ENCODE data around the gene SPAAR. TPM values are rescaled to one million over a fixed set of nuclear protein-coding genes. Genes with fewer than 3 reads are reported as not detected.

The SPAAR gene, protein sequence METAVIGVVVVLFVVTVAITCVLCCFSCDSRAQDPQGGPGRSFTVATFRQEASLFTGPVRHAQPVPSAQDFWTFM
- not detected in 2 replicates for total RNA-seq (ENCODE audit: low replicate concordance)
- long read RNA-seq = 0 reads

DNA sequence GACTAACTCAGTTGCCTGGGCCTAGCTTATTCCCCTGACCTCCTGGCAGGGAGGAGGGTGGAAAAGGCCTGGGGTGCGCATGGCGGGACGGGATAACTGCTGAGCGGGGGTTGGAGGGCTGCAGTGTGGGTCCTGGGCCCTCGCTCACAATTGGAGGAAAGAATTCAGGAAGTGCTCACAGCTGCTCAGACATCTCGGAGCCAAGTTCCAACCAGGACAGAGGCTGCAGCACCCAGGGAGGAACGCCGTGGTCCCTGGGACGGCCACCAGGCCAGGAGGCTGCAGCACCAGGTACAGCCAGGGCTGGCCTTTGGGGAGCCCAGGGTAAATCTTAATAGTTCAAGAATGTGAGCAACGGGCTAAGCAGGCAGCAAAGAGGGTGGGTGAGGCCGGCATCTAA lies at the start of gene SPAAR:
Gene SPAAR (plus strand): TSS at position 217 of the 400 bp plus-strand sequence. CDS start 974 bp downstream, outside the sequence.
- no peak for DNase-seq (ENCODE audit: extremely low spot score, unreplicated experiment)
- peaks cover 36% of the 10 kb centered on the region for H3K4me1 Mint-ChIP-seq (ENCODE audit: unreplicated experiment)
- peak within 1 kb of the TSS; percentile 79 for H3K27ac Mint-ChIP-seq
- TF ChIP-seq, protein P1, sequence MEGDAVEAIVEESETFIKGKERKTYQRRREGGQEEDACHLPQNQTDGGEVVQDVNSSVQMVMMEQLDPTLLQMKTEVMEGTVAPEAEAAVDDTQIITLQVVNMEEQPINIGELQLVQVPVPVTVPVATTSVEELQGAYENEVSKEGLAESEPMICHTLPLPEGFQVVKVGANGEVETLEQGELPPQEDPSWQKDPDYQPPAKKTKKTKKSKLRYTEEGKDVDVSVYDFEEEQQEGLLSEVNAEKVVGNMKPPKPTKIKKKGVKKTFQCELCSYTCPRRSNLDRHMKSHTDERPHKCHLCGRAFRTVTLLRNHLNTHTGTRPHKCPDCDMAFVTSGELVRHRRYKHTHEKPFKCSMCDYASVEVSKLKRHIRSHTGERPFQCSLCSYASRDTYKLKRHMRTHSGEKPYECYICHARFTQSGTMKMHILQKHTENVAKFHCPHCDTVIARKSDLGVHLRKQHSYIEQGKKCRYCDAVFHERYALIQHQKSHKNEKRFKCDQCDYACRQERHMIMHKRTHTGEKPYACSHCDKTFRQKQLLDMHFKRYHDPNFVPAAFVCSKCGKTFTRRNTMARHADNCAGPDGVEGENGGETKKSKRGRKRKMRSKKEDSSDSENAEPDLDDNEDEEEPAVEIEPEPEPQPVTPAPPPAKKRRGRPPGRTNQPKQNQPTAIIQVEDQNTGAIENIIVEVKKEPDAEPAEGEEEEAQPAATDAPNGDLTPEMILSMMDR (conservative IDR thresholded peaks at IDR 0.05) = no peak
- no peaks in the 10 kb centered on the region for H3K36me3 Mint-ChIP-seq
- no peak within 1 kb of the TSS for H3K4me3 Mint-ChIP-seq
- no peaks in the 10 kb centered on the region for H3K9me3 Mint-ChIP-seq
- H3K27me3 Mint-ChIP-seq = no peaks in the 10 kb centered on the region

DNA sequence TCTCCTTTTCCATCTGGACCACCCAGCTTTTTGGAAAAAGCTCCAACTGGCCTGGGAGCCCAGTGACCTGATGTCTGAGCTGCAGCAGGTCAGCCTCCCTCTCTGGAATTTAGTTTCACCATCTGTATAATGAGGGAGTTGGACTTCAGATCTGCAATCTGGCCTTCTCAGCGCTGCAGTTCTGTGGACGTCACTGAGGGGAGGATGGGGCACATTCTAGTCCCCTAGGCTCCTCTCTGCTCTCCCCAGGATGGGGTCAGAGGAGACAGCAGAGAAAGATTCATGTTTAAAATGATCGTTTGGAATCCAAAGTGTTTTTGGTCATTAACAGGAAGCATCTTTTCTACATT lies 49.3 kb upstream of the SPAAR start:
- peaks cover 40% of the 10 kb centered on the region for H3K27me3 Mint-ChIP-seq
- no peak overlapping the region for H3K27ac Mint-ChIP-seq
- H3K4me1 Mint-ChIP-seq (ENCODE audit: unreplicated experiment) = no peaks in the 10 kb centered on the region
- H3K4me3 Mint-ChIP-seq = no peak overlapping the region
- TF ChIP-seq, protein P1 (conservative IDR thresholded peaks at IDR 0.05) = no peak
- DNase-seq (ENCODE audit: extremely low spot score, unreplicated experiment) = no peak
- H3K36me3 Mint-ChIP-seq = no peaks in the 10 kb centered on the region
- H3K9me3 Mint-ChIP-seq = no peaks in the 10 kb centered on the region

DNA sequence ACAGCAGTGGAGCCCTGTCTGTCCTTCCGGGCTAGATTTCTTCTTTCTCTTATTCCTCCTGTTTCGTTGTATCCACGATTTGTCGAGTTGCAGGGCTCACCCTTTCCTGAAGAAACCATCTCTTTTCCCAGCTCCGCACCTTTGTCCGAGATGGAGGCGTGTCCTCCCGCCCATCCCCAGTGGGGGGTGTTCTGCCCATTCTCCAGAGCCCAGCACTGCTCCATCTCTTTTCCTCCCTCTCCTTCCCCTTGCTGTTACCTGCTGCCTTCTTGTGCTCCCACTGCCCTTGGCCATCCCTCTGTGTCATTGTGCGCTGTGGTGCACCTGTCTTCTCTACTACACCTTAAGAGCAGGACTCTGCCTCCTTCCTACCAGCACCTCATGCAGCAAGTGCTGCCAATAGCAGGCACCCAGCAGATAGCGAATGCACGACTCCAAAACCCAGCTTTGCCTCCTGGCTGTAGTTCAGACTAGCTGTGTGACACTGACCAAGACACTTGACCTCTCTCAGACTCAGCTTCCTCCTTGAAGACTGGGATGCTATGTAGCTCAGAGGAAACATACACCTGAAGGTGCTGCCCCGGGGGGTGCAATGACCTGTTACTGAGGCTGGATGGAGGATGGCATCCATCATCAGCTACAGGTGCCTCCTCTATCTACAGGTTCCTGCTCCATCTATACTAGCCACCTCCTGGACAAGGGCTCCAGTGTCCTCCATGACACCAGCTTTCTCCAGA lies 48.0 kb upstream of the SPAAR start:
- Mint-ChIP-seq H3K36me3 (no peaks in the 10 kb centered on the region), H3K4me3 (no peak overlapping the region), H3K9me3 (no peaks in the 10 kb centered on the region), H3K27me3 (peaks cover 40% of the 10 kb centered on the region), H3K27ac (no peak overlapping the region), H3K4me1 (ENCODE audit: unreplicated experiment) (no peaks in the 10 kb centered on the region)
- DNase-seq (ENCODE audit: extremely low spot score, unreplicated experiment) = peak; percentile 54
- TF ChIP-seq, protein P1 (conservative IDR thresholded peaks at IDR 0.05) = no peak

DNA sequence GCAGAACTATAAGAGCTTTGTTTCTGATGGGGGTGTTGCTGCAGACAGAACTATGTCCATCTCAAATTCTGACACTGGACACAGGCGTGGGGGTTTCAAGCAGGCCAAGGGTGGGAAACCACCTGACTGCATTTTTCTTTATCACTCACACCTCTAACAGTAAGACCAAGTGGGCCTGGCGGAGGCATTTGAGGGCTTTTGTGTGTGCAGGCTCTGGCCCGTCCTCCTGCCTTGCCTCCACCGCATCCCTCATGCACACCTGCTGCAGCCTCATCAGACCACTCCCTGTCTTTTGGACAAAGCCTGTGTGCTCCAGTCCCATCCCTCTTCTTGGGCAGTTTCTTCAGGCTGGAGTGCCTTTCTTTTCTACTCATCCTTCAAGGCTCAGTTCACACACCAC lies 47.0 kb upstream of the SPAAR start:
- H3K27me3 Mint-ChIP-seq = peaks cover 40% of the 10 kb centered on the region
- no peak for DNase-seq (ENCODE audit: extremely low spot score, unreplicated experiment)
- TF ChIP-seq, protein P1 (conservative IDR thresholded peaks at IDR 0.05) = no peak
- no peaks in the 10 kb centered on the region for H3K9me3 Mint-ChIP-seq
- H3K4me3 Mint-ChIP-seq = no peak overlapping the region
- no peaks in the 10 kb centered on the region for H3K36me3 Mint-ChIP-seq
- no peaks in the 10 kb centered on the region for H3K4me1 Mint-ChIP-seq (ENCODE audit: unreplicated experiment)
- no peak overlapping the region for H3K27ac Mint-ChIP-seq

DNA sequence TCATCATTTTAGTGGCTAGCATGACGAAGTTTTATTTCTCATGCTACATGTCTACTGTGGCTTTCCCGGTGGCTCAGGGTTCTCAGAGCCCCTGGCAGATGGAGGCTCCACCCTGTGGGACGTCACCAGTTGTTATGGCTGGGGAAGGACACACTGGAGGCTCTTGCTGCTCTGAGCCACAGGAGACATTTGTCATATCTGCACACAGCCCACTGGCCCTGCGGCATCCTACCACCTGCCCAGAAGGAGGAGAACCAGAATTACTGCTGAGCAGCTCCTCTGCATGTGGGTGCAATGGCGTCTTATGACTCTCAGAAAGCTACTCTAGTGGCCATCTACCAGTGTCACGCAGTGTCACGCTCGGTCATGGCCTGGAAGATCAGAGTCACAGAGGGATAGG lies 45.7 kb upstream of the SPAAR start:
- DNase-seq (ENCODE audit: extremely low spot score, unreplicated experiment) = no peak
- Mint-ChIP-seq H3K4me1 (ENCODE audit: unreplicated experiment) (no peaks in the 10 kb centered on the region), H3K9me3 (no peaks in the 10 kb centered on the region), H3K36me3 (no peaks in the 10 kb centered on the region), H3K27ac (no peak overlapping the region), H3K4me3 (no peak overlapping the region), H3K27me3 (peaks cover 40% of the 10 kb centered on the region)
- TF ChIP-seq, protein P1 (conservative IDR thresholded peaks at IDR 0.05) = no peak
